DND-41 (cell line): Measurements from ENCODE around the gene SIX3.

Experiments used
- CTCF ChIP-seq: IDR thresholded peaks from 2 replicates; pipeline ENCODE4 v1.5.1; 2012; ENCODE audit warnings: borderline replicate concordance, low read length, moderate library complexity, mild to moderate bottlenecking; ENCODE audit not compliant: poor library complexity, severe bottlenecking; ENCODE audit errors: extremely low read depth
- EZH2 ChIP-seq: IDR thresholded peaks from 3 replicates; pipeline ENCODE4 v1.6.1; 2012; ENCODE audit warnings: borderline replicate concordance, low read depth, mild to moderate bottlenecking, moderate library complexity, low read length, inconsistent platforms; ENCODE audit not compliant: severe bottlenecking

- TF ChIP-seq CTCF (no peak), EZH2 (no peak)
These were observed 1.4 kb upstream of the SIX3 start for GRCh38 chr2:44940049-44940494.
